GM19043 (cell line): Measurements from ENCODE around the gene VAMP7.
"Not testable (repeated sequence)": the region's sequence is repeated elsewhere in the genome, so short reads cannot be mapped to it uniquely, and the experiment has no call there.

Experiments
- ATAC-seq: cut with Tn5 transposase; IDR thresholded peaks from one replicate; pipeline ENCODE4 v1.9.1; 2021; ENCODE audit warnings: low read depth; ENCODE audit not compliant: unreplicated experiment

The VAMP7 gene

DNA sequence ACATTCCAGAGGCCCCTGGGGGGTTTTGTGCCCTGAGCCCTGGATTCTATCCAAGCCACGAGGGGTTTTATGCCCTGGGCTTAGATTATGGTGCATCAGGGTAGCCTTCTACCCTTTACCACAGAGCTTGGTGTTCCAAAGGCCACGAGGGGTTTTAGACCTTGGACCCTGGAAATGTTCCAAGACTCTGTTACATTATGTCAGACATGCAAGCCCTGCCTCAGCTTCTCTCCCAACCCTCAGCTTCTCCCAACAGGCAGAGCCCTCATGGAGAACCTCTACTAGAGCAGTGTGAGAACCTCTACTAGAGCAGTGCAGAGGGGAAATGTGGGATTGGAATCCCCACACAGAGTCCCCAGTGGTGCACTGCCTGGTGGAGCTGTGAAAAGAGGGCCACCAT lies 105.8 kb downstream of the VAMP7 start:
- ATAC-seq, result not testable (repeated sequence)

DNA sequence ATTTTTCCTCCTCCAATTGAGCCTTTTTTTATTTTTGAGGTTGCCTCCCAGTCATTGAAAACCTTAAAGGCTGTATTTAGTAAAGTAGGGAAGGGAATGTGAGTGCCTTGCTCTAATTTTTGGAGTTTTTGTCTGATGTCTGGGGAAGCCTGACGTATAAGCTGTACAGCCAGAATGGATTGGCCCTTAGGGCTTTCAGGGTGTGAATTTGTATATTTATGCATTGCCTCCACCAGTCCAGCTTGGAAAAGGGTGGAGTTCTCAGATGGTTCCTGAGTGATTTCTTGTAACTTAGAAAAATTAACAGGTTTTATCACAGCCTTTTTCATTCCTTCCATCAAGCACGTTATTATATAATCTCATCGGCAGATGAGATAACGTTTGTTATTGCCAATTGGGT lies 107.7 kb downstream of the VAMP7 start:
- ATAC-seq, result no peak
